Kidney (tissue), 14 donors: ENCODE data around the gene S100A6. TPM values are rescaled to one million over a fixed set of nuclear protein-coding genes. Genes with fewer than 3 reads are reported as not detected.

Experiments used
- DNase-seq, 5 donors: peaks; one replicate each; pipeline ENCODE4 v3.0.0-alpha.2; 2013 to 2020
- FAIRE-seq: peaks from 2 replicates; lab custom pipeline; 2012; peaks lifted over from hg19 to GRCh38; lab: Jason Lieb, UNC
- H3K27ac ChIP-seq, 2 donors: one replicate each; pipeline ENCODE4 v1.7.0; 2013; ENCODE audit warnings: low read depth in 2 of 2, low read length in 2 of 2, inconsistent platforms in 1 of 2
- H3K27me3 ChIP-seq: one replicate; pipeline ENCODE4 v1.7.1; 2013; ENCODE audit warnings: low read length, inconsistent platforms; ENCODE audit not compliant: control insufficient read depth, insufficient read depth
- H3K36me3 ChIP-seq, 3 donors: one replicate each; pipeline versions ENCODE4 v1.7.0 to v1.7.1; 2013; ENCODE audit warnings: low read length in 3 of 3, control low read depth in 1 of 3, inconsistent platforms in 1 of 3; ENCODE audit not compliant: insufficient read depth in 3 of 3, control insufficient read depth in 2 of 3
- H3K4me1 ChIP-seq, 3 donors: one replicate each; pipeline versions ENCODE4 v1.7.0 to v1.7.1; 2013; ENCODE audit warnings: low read length in 3 of 3, inconsistent platforms in 1 of 3, low read depth in 1 of 3; ENCODE audit not compliant: control insufficient read depth in 2 of 3, insufficient read depth in 2 of 3
- H3K4me3 ChIP-seq, 3 donors: one replicate each; pipeline versions ENCODE4 v1.7.0 to v1.8.1; 2013; ENCODE audit warnings: low read length in 3 of 3, control low read depth in 1 of 3, inconsistent platforms in 1 of 3
- H3K9ac ChIP-seq, 3 donors: one replicate each; pipeline versions ENCODE4 v1.7.0 to v1.7.1; 2013; ENCODE audit warnings: low read length in 3 of 3, control low read depth in 1 of 3, inconsistent platforms in 1 of 3
- H3K9me3 ChIP-seq, 3 donors: one replicate each; pipeline versions ENCODE4 v1.7.0 to v1.7.1; 2013; ENCODE audit warnings: low read length in 3 of 3, control low read depth in 1 of 3, inconsistent platforms in 1 of 3; ENCODE audit not compliant: control insufficient read depth in 2 of 3, insufficient read depth in 1 of 3
- CTCF ChIP-seq: IDR thresholded peaks from 3 replicates; pipeline ENCODE4 v1.5.1; 2012; ENCODE audit warnings: mild to moderate bottlenecking, moderate library complexity, borderline replicate concordance; ENCODE audit not compliant: insufficient read depth; ENCODE audit errors: extremely low read depth
- intact Hi-C: fragments of 100-400 bp; cut with DNase I; formaldehyde crosslinking; loops from one replicate; pipeline ENCODE4 v1.11.1; 2022
- polyA plus RNA-seq: library from polyadenylated mRNA; stranded (reverse); fragments of 350-450 nt; fragmentation: Illumina TruSeq; extraction: RNeasy Lipid Tissue Mini Kit (QIAGEN cat#74804); gene quantifications from one replicate; pipeline ENCODE4 v1.2.3, GENCODE V29; 2014; ENCODE audit warnings: low read depth, low replicate concordance; ENCODE audit not compliant: insufficient read depth
- total RNA-seq: library from RNA; stranded (reverse); fragmentation: NEBNext Ultra II Directional; extraction: Animal tissue kit (Norgen Biotek cat#: 25700); gene quantifications from one replicate; pipeline ENCODE4 v1.2.1, GENCODE V29; 2021
- donor health status: control.
- donor health status: control.
- donor health status: control.
- donor health status: control.
- donor health status: control.
- donor health status: DM: yes; HTN: yes; CAD: no.
- donor health status: Normal renal cell carcinoma (clear cell type).

The S100A6 gene
- total and polyA plus RNA-seq, 2 donors from 2014 or later, result 1,542 to 1,580 TPM

DNA sequence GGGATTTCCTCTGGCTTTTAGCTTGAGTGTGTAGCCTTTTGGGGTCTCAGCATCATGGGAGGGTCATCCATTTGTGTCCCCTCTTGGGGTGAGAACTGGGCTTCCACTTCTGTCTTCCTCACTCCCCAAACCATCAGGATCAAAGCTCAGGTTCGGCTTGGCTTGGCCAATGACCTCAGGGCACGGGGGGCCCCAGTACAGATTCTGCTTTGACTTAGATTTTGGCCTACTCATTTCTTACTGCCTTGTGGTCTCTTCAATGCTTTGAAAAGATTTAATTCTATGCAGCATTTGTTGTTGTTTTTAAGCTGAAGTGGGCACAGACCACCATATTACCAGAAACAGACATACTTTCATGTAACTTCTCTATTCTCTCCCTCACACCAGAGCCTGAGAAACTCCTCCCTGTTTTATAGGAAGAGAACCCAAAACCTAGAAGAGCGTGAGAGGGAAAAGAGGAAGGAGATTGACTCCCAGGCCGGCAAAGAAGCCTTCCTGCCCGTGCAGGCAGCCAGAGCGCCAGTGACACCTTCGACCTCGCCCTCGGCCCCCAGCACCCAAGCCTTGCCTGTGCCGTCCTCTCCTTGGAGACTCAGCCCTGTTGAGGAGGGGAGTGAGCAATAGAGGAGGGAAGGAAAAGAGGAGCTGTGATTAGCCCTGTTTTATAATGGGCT is 15.2 kb upstream of the S100A6 start:
- no peaks in the 10 kb centered on the region for H3K9me3 ChIP-seq
- intact Hi-C loops, result no loop called here
- no peaks in the 10 kb centered on the region for H3K36me3 ChIP-seq
- FAIRE-seq (no peak), DNase-seq (peak in 2 of 5 donors; percentile 19 to 59)
- no peak overlapping the region for H3K9ac ChIP-seq
- TF ChIP-seq CTCF, result no peak
- H3K27ac ChIP-seq, result no peak overlapping the region
- H3K27me3 ChIP-seq, result no peaks in the 10 kb centered on the region
- H3K4me1 ChIP-seq, result peaks cover 0 to 41% (median 14%) of the 10 kb centered on the region in 3 donors
- H3K4me3 ChIP-seq, result no peak overlapping the region

DNA sequence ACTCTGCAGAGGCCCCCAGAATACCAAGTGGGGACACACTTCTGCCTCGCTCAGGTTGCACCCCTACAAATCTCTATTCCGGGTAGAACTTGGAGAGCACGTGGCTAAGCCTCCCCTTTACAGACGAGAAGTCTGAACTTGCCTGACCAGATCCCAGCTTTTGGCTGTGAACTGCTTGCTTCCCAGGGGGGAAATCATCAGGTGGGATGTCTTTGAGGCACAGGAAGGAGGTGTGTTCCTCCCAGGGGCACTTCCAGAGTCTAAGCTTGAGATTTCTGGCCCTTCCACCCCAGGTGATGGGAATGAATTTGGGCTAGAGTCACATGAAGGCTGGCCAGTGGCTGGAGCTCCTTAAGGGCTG is 14.6 kb upstream of the S100A6 start:
- intact Hi-C loops, result no loop called here
- DNase-seq (peak in 1 of 5 donors; percentile 5), FAIRE-seq (no peak)
- Histone ChIP-seq H3K9me3 (no peaks in the 10 kb centered on the region), H3K27me3 (no peaks in the 10 kb centered on the region), H3K27ac (no peak overlapping the region), H3K4me3 (no peak overlapping the region), H3K9ac (no peak overlapping the region), H3K36me3 (no peaks in the 10 kb centered on the region), H3K4me1 (peaks cover under 1 to 44% (median 14%) of the 10 kb centered on the region in 3 donors)
- TF ChIP-seq CTCF, result no peak

DNA sequence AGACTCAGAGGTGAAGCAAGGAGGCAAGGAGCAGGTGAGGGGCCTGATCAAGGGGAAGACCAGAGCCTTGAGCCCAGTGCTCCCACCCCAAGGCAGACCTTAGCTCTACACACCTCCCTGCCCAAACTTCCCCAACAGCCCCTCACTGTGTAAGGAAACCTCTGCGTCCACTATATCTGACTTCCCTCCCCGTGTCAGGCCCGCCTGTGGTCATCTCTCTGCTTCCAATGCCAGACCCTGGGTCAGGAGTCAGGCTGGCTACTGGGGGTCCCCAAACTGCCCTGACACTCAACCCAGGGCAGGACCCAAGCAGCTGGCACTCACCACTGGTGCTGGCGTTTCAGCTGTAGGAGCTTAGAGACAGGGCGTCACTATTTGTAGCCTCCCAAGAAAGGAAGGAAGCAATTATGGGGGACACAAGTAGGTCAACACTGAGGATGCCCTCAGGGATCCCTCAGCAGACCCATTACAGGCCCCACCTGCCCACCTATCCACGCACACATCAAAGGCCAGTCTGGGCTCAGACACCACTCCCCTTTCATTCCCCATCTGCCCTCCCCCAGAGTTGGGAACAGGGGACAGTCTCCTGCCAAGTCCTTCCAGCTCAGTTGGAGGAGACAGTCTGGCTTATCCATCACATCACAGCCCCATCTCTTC is 14.1 kb upstream of the S100A6 start:
- no peak for FAIRE-seq
- Histone ChIP-seq H3K27me3 (no peaks in the 10 kb centered on the region), H3K4me1 (peaks cover 3 to 48% (median 14%) of the 10 kb centered on the region in 3 donors), H3K9ac (no peak overlapping the region), H3K9me3 (no peaks in the 10 kb centered on the region), H3K27ac (peak overlapping the region in 1 of 2 donors; percentile 43), H3K4me3 (no peak overlapping the region), H3K36me3 (no peaks in the 10 kb centered on the region)
- intact Hi-C loops, result no loop called here
- TF ChIP-seq CTCF, result no peak
- peak in 2 of 5 donors; percentile 38 to 67 for DNase-seq
